SU-DHL-6 (cell line): ENCODE data around the gene ABCG1.

Experiments used
- EZH2phosphoT487 ChIP-seq: fragments of 200-600 bp; sonication (generic), shearing (Covaris generic); conservative IDR thresholded peaks from 2 replicates; pipeline ENCODE4 v1.6.1; 2018; ENCODE audit warnings: mild to moderate bottlenecking, antibody characterized with exemption, low read length, moderate library complexity, mixed read lengths
- TF ChIP-seq, protein P1 (sequence below): fragments of 200-600 bp; sonication (generic); IDR thresholded peaks from one replicate; pipeline ENCODE4 v1.5.1; 2017; ENCODE audit warnings: antibody characterized with exemption, mild to moderate bottlenecking, low read length, moderate library complexity; ENCODE audit not compliant: insufficient read depth, poor library complexity, severe bottlenecking

DNA sequence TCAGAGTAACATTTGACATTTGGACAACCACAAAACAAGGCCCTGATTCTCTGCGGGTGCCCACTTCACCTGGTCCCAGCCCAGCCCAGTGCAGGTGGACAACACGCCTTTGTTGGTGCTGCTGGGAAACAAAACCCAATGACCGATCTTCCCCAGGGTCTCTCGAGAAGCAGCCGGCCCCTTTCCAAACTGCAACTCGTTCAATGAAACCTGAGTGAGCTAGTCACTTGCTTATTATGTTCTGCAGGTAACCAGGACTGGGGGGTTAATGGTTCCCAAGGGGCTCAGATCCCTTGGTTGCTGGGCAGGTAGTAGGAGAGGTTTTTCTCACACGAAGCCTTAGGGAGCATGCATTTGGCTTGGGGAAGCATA lies 42.9 kb downstream of the ABCG1 start:
- TF ChIP-seq, protein P1, sequence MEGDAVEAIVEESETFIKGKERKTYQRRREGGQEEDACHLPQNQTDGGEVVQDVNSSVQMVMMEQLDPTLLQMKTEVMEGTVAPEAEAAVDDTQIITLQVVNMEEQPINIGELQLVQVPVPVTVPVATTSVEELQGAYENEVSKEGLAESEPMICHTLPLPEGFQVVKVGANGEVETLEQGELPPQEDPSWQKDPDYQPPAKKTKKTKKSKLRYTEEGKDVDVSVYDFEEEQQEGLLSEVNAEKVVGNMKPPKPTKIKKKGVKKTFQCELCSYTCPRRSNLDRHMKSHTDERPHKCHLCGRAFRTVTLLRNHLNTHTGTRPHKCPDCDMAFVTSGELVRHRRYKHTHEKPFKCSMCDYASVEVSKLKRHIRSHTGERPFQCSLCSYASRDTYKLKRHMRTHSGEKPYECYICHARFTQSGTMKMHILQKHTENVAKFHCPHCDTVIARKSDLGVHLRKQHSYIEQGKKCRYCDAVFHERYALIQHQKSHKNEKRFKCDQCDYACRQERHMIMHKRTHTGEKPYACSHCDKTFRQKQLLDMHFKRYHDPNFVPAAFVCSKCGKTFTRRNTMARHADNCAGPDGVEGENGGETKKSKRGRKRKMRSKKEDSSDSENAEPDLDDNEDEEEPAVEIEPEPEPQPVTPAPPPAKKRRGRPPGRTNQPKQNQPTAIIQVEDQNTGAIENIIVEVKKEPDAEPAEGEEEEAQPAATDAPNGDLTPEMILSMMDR, result no peak
- no peak for TF ChIP-seq EZH2phosphoT487
